Measurements from ENCODE around the gene COL4A2. TPM values are rescaled to one million over a fixed set of nuclear protein-coding genes. Genes with fewer than 3 reads are reported as not detected.

COL4A2 gene
- total RNA-seq, 1 experiment from 2014 or later, result 66.0 TPM

DNA sequence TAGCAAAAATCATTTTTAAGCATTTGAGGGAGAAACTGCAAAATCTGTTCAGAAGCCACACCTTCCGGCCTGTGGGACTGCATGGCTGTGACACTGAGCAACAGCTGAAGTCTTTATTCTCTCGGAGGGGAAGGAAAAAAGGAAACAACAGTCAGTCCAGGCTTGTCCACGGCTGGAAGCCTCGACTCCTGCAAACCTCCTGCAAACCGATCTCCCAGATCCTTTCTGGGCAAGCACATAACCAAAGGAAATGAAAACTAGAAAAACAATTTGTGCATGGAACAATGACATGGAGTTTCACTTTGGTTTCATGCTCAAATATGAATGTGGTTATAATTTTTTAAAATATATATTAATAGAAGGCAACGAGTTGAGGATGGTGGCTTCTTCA, 1.1 kb upstream of the COL4A2 start:
- peak; percentile 11 for DNase-seq (ENCODE audit: unreplicated experiment)
- no TSS peak for BruUV-seq (replicated peaks)
- Mint-ChIP-seq H3K27ac (ENCODE audit: low read depth, unreplicated experiment) (no peak overlapping the region), H3K4me1 (ENCODE audit: insufficient read depth, unreplicated experiment) (peaks cover 29% of the 10 kb centered on the region), H3K4me3 (ENCODE audit: unreplicated experiment) (peak overlapping the region; percentile 90), H3K9me3 (ENCODE audit: unreplicated experiment) (no peaks in the 10 kb centered on the region), H3K27me3 (ENCODE audit: insufficient read depth, unreplicated experiment) (no peaks in the 10 kb centered on the region), H3K36me3 (ENCODE audit: insufficient read depth, unreplicated experiment) (peaks cover 5% of the 10 kb centered on the region)
- CTCF ChIA-PET, result interaction anchor here (0.5 to 1.3 kb wide), 4 partner anchors 59 to 106 kb away, joined by 3 to 6 read pairs (median 4); no protein-coding TSS in a partner anchor
- intact Hi-C loops (cut with micrococcal nuclease), result loop anchor here (2.0 to 5.0 kb wide), 2 partner anchors 41 to 49 kb away; no protein-coding TSS in a partner anchor
- TF ChIP-seq, protein P1, sequence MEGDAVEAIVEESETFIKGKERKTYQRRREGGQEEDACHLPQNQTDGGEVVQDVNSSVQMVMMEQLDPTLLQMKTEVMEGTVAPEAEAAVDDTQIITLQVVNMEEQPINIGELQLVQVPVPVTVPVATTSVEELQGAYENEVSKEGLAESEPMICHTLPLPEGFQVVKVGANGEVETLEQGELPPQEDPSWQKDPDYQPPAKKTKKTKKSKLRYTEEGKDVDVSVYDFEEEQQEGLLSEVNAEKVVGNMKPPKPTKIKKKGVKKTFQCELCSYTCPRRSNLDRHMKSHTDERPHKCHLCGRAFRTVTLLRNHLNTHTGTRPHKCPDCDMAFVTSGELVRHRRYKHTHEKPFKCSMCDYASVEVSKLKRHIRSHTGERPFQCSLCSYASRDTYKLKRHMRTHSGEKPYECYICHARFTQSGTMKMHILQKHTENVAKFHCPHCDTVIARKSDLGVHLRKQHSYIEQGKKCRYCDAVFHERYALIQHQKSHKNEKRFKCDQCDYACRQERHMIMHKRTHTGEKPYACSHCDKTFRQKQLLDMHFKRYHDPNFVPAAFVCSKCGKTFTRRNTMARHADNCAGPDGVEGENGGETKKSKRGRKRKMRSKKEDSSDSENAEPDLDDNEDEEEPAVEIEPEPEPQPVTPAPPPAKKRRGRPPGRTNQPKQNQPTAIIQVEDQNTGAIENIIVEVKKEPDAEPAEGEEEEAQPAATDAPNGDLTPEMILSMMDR (IDR thresholded peaks at IDR 0.05; ENCODE audit: unreplicated experiment), result no peak
- POLR2A ChIA-PET, result interaction anchor here (1.0 to 4.2 kb wide), 7 partner anchors 14 to 110 kb away, joined by 3 to 22 read pairs (median 5); no protein-coding TSS in a partner anchor

DNA sequence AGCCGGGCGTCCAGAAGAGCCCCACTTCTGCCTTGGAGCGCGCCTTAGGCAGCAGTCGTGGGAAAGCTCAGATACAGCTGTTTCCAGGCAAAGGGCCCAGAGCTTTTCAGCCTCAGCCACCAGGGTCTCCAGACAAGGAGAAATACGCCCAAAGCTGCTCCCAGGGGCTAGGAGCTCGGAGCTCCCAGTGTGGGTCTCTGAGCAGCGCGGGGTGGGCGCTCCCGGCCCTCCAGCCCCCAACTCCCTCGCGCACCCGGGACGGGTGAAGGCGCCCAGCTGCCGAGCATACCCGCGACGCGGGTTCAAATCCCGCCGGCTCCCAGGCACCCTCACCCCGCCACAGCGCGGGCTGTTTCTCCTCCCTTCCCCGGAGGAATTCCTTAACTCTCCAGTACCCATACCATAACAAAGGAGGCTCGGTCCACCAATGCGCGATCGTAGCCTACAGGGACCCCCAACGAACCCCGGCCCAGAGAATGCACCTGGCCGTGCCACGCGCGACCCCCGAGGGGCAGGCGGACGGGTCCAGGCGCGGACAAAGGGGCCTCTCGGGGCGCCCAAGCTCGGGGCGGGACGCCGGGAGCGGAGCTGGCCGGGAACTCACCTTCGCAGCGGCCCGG, 634 bp upstream of the COL4A2 start:
- TF ChIP-seq, protein P1 (IDR thresholded peaks at IDR 0.05; ENCODE audit: unreplicated experiment), result no peak
- Mint-ChIP-seq H3K4me1 (ENCODE audit: insufficient read depth, unreplicated experiment) (peaks cover 29% of the 10 kb centered on the region), H3K36me3 (ENCODE audit: insufficient read depth, unreplicated experiment) (peaks cover 5% of the 10 kb centered on the region), H3K4me3 (ENCODE audit: unreplicated experiment) (peak overlapping the region; percentile 90), H3K27ac (ENCODE audit: low read depth, unreplicated experiment) (no peak overlapping the region), H3K27me3 (ENCODE audit: insufficient read depth, unreplicated experiment) (no peaks in the 10 kb centered on the region), H3K9me3 (ENCODE audit: unreplicated experiment) (no peaks in the 10 kb centered on the region)
- ChIA-PET POLR2A (interaction anchor here (0.7 to 4.2 kb wide), 13 partner anchors 12 to 291 kb away, joined by 3 to 22 read pairs (median 4); partner anchors contain the start of gene RAB20), CTCF (interaction anchor here (0.7 to 0.9 kb wide), 5 partner anchors 55 to 204 kb away, joined by 3 to 4 read pairs (median 3); no protein-coding TSS in a partner anchor)
- DNase-seq (ENCODE audit: unreplicated experiment), result peak; percentile 18
- intact Hi-C loops (cut with micrococcal nuclease), result loop anchor here (2.0 to 5.0 kb wide), 2 partner anchors 40 to 49 kb away; no protein-coding TSS in a partner anchor
- no TSS peak for BruUV-seq (replicated peaks)

DNA sequence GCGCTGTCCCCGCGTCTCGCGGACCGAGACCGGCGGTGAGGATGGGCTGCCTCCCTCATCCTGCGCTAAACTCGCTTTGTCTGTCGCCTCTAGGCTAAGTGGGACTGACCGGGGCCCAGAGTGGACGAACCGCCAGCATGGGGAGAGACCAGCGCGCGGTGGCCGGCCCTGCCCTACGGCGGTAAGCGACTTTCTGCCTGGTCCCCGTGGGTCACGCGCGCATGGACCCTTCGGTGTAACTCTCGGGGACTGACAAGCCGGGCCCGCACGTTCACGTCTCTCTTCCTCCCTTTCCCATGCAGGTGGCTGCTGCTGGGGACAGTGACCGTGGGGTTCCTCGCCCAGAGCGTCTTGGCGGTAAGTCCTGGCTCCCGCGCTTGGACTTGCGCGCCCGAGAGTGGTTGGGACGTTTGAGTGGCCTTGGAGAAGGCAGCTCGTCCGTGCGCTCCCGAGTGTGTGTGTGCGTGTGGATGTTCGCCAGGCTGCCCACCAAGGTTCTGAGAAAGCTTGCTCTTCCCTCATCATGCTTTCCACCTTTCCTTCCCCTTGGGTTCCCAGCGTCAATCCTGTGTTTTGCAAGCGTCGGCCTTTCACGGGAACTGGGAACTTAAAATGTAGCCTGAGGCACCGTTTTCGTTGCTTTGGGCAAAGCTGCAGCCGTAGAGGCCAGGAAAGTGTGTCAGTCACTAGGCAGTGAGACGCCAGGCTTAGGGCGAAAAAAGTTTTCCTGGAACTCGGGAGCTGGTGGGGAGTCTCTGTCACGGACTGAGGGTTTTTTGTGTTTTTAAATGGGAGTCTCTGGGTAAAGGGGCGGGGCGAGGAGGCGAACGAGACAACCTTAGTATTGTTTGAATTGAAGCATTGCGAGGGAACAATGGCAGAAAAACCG, 927 bp downstream of the COL4A2 start:
- TF ChIP-seq, protein P1 (IDR thresholded peaks at IDR 0.05; ENCODE audit: unreplicated experiment), result no peak
- peak; percentile 57 for DNase-seq (ENCODE audit: unreplicated experiment)
- H3K36me3 Mint-ChIP-seq (ENCODE audit: insufficient read depth, unreplicated experiment), result peaks cover 5% of the 10 kb centered on the region
- ChIA-PET CTCF (interaction anchor here (0.5 to 1.6 kb wide), 7 partner anchors 36 to 1916 kb away, joined by 3 to 7 read pairs (median 3); no protein-coding TSS in a partner anchor), POLR2A (interaction anchor here (0.6 to 4.2 kb wide), 10 partner anchors 12 to 400 kb away, joined by 3 to 22 read pairs (median 4); no protein-coding TSS in a partner anchor)
- no peaks in the 10 kb centered on the region for H3K27me3 Mint-ChIP-seq (ENCODE audit: insufficient read depth, unreplicated experiment)
- peak overlapping the region; percentile 90 for H3K4me3 Mint-ChIP-seq (ENCODE audit: unreplicated experiment)
- no peaks in the 10 kb centered on the region for H3K9me3 Mint-ChIP-seq (ENCODE audit: unreplicated experiment)
- peak overlapping the region; percentile 5 for H3K27ac Mint-ChIP-seq (ENCODE audit: low read depth, unreplicated experiment)
- BruUV-seq (replicated peaks), result TSS peak; percentile 48
- H3K4me1 Mint-ChIP-seq (ENCODE audit: insufficient read depth, unreplicated experiment), result peaks cover 38% of the 10 kb centered on the region
- intact Hi-C loops (cut with micrococcal nuclease), result loop anchor here (1.0 to 5.0 kb wide), 4 partner anchors 39 to 104 kb away; no protein-coding TSS in a partner anchor
